Dedifferentiated amniotic fluid mesenchymal stem cell (primary cell): ENCODE results near the gene NPIPA1.
"Not testable (repeated sequence)": the region's sequence is repeated elsewhere in the genome, so short reads cannot be mapped to it uniquely, and the experiment has no call there.

Experiments
- DNase-seq: peaks from one replicate; pipeline ENCODE4 v3.0.0-alpha.2; 2016; ENCODE audit errors: extremely low spot score

The NPIPA1 gene

DNA sequence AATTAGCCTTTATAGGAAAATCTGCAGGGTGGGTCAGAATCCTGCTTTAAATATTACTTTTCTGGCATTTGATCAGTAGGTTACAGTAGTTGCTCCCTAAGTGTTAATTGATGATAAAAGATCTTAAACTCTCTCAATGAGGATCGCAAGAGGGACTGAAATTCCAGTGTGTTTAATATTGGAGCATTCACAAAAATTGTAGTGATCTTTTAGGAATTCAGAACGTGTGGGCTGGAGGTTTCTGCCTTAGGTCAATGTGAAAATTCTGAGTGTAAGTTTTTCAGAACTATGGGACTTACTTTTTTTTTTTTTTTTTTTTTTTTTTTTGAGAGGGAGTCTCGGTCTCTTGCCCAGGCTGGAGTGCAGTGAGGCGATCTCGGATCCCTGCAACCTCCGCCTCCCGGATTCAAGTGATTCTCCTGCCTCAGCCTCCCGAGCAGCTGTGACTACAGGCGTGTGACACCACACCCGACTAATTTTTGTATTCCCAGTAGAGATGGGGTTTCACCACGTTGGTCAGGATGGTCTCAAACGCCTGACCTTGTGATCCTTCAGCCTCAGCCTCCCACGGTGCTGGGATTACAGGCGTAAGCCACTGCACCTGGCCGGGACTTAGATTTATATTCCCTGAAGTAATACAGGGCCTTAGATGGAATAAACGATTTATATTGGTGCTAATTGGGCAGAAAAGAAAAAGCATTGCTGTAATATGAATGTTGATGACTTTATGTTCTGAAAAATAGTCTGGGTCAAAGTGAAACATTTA is 39.9 kb downstream of the NPIPA1 start:
- peak; percentile 25 for DNase-seq

GRCh38 chr16:14978281-14978680 is 41.0 kb downstream of the NPIPA1 start:
- DNase-seq, result not testable (repeated sequence)

DNA sequence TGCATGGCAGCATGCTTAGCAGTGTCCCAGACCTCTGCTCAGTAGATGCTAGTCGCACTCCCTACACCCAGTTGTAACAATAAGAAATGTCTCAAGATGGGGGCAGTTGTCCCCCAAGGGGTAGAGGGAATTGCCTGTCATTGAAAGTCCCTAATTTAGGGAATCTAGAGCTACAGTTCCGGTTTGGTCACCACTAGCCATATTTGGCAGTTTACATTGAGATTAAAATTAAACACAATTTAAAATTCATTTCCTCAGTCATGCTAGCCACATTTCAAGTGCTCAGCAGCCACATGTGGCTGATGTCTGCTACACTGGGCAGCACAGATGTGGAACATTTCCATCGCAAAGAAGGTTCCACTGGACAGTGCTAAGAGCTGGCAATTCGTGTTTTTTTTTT is 41.7 kb downstream of the NPIPA1 start:
- not testable (repeated sequence) for DNase-seq

DNA sequence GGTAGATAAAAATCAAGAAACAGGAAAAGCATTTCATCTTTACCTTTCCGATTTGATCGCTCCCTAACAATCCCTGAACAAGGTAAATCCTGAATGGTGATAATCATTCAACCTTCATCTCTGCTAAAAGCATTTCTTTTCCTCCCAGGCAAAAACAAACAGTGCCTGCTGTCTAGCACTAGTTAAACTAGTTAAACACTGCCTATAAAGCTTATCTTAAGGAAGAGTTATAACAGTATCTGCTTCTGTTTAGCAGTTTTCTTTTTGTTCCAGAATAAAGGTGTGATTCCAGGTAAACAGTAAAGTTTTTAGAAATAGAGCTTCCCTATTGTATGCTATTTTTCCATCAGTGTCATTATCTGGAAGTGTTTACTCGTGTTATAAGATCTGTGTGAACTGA is 44.0 kb downstream of the NPIPA1 start:
- not testable (repeated sequence) for DNase-seq

DNA sequence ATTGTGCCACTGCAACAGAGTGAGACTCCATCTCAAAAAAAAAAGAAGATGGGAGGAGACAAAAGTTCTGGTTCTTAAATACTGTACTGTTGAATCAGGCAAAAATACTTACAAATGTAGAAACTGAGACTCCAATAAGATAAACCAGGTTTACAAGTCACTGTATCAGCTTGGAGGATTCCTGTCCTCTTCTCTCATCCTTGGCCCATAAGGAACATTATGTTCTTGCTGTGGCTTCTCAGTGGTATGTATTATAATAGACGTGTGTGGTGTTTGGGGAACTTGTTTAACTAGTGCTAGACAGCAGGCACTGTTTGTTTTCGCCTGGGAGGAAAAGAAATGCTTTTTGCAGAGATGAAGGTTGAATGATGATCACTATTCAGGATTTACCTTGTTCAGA is 45.3 kb downstream of the NPIPA1 start:
- not testable (repeated sequence) for DNase-seq

GRCh38 chr16:14988092-14988491 is 50.8 kb downstream of the NPIPA1 start:
- DNase-seq, result not testable (repeated sequence)

DNA sequence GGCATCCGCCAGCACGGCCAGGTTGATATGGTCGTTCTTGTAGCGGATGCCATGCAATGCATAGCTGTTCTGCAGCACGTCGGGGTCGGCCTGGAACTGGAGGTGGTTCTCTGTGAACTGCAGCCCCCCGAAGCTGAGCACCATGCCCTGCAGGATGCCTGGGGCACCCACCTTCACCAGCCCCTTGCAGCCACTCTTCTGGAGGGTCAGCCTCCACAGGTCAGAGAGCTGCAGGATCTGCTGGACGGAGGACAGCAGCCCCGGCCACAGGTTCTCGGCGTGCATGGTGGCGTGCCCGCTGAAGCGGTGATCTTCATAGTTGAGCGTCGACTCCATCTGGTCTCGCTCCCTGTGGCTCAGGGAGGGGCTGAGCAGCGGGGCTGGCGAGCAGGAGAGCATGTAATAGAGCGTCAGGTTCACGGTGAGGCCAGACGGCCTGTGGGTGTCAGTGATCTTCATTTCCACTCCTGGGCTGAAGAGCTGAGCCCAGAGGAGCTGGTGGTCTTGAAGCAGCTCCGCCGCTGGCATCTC is 51.5 kb downstream of the NPIPA1 start:
- DNase-seq, result not testable (repeated sequence)

GRCh38 chr16:14989291-14990281 is 52.3 kb downstream of the NPIPA1 start:
- DNase-seq, result not testable (repeated sequence)

GRCh38 chr16:14993277-14994151 is 56.3 kb downstream of the NPIPA1 start:
- not testable (repeated sequence) for DNase-seq

DNA sequence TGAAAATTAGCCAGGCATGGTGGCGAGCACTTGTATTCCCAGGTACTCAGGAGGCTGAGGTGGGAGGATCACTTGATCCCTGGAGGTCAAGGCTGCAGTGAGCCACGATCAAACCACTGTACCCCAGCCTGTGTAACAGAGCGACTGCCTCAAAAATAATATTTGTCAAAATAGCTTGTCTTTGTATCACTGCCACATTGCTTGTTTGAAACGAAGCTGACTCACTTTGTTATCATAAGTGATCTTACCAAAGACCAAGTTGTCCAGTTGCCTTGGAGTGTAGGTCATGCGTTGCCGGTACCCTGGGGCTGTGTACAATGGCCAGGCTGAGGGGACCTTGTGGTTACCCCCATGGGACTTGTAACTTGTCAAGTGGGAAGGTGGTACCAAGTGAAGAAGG is 59.5 kb downstream of the NPIPA1 start:
- peak; percentile 14 for DNase-seq

- not testable (repeated sequence) for DNase-seq
Measured at GRCh38 chr16:14998300-14998699, 61.1 kb downstream of the NPIPA1 start.

- DNase-seq, result not testable (repeated sequence)
Measured at GRCh38 chr16:14999845-15000244, 62.6 kb downstream of the NPIPA1 start.
